Measurements from ENCODE around the gene CDK19.

GRCh38 chr6:110665600-110665999, 149.7 kb downstream of the CDK19 start:
- TF ChIP-seq SIN3A (IDR thresholded peaks at IDR 0.05; ENCODE audit: borderline replicate concordance, low read depth, low read length), result no peak
- no peak for TF ChIP-seq ZNF207 (IDR thresholded peaks at IDR 0.05; ENCODE audit: borderline replicate concordance)
- no peak for TF ChIP-seq NCOA1 (CRISPR knock-in tag; IDR thresholded peaks at IDR 0.05)
- TF ChIP-seq ZNF10 (CRISPR knock-in tag; IDR thresholded peaks at IDR 0.05; ENCODE audit: borderline replicate concordance, low read depth), result no peak
- no peak for TF ChIP-seq CTCF (CRISPR knock-in tag; IDR thresholded peaks at IDR 0.05)
- TF ChIP-seq GPN1 (CRISPR knock-in tag; IDR thresholded peaks at IDR 0.05; ENCODE audit: borderline replicate concordance), result no peak
- no peak for TF ChIP-seq POLR2AphosphoS5 (IDR thresholded peaks at IDR 0.05; ENCODE audit: low read depth, low read length)
- no peak for TF ChIP-seq JUNB (CRISPR knock-in tag; IDR thresholded peaks at IDR 0.05; ENCODE audit: borderline replicate concordance)
- no peak for TF ChIP-seq MTF2 (CRISPR knock-in tag; IDR thresholded peaks at IDR 0.05; ENCODE audit: borderline replicate concordance)

Data from HepG2 (cell line).